ENCODE measurements around the gene DMAC2L. TPM values are rescaled to one million over a fixed set of nuclear protein-coding genes. Genes with fewer than 3 reads are reported as not detected.
"Not testable (repeated sequence)": the region's sequence is repeated elsewhere in the genome, so short reads cannot be mapped to it uniquely, and the experiment has no call there.

The DMAC2L gene
- total RNA-seq, 1 donor from 2014 or later, result 18.8 TPM

- Mint-ChIP-seq H3K27ac (no peak overlapping the region), H3K4me3 (no peak overlapping the region), H3K4me1 (peaks cover 2% of the 10 kb centered on the region)
These were observed 41.0 kb downstream of the DMAC2L start for GRCh38 chr14:50353126-50353525.

GRCh38 chr14:50354527-50354926 is 42.4 kb downstream of the DMAC2L start:
- Mint-ChIP-seq H3K27ac (no peak overlapping the region), H3K36me3 (ENCODE audit: low read depth) (peaks cover 25% of the 10 kb centered on the region), H3K9me3 (no peaks in the 10 kb centered on the region), H3K27me3 (no peaks in the 10 kb centered on the region), H3K4me3 (no peak overlapping the region), H3K4me1 (peaks cover 2% of the 10 kb centered on the region)
- no peak for DNase-seq
- intact Hi-C loops (cut with micrococcal nuclease), result no loop called here

More at GRCh38 chr14:50353126-50353525, 41.0 kb downstream of the DMAC2L start:
- Mint-ChIP-seq H3K36me3 (ENCODE audit: low read depth) (peaks cover 18% of the 10 kb centered on the region), H3K27me3 (peaks cover 2% of the 10 kb centered on the region), H3K9me3 (no peaks in the 10 kb centered on the region)
- no peak for DNase-seq
- intact Hi-C loops (cut with micrococcal nuclease), result no loop called here

GRCh38 chr14:50355692-50356091 is 43.6 kb downstream of the DMAC2L start:
- Mint-ChIP-seq H3K27me3 (no peaks in the 10 kb centered on the region), H3K4me1 (peaks cover 3% of the 10 kb centered on the region), H3K36me3 (ENCODE audit: low read depth) (peaks cover 25% of the 10 kb centered on the region), H3K9me3 (no peaks in the 10 kb centered on the region), H3K4me3 (no peak overlapping the region), H3K27ac (no peak overlapping the region)
- intact Hi-C loops (cut with micrococcal nuclease), result no loop called here
- DNase-seq, result no peak

- H3K27me3 Mint-ChIP-seq; H3K4me1 Mint-ChIP-seq; H3K9me3 Mint-ChIP-seq; H3K27ac Mint-ChIP-seq; DNase-seq; H3K4me3 Mint-ChIP-seq; intact Hi-C loops (cut with micrococcal nuclease): not testable (repeated sequence)
- peaks cover 25% of the 10 kb centered on the region for H3K36me3 Mint-ChIP-seq (ENCODE audit: low read depth)
These were observed 44.2 kb downstream of the DMAC2L start for GRCh38 chr14:50356283-50356682.

GRCh38 chr14:50357124-50357523 is 45.0 kb downstream of the DMAC2L start:
- Mint-ChIP-seq H3K27me3 (no peaks in the 10 kb centered on the region), H3K27ac (no peak overlapping the region), H3K9me3 (no peaks in the 10 kb centered on the region), H3K4me3 (no peak overlapping the region), H3K4me1 (peaks cover 2% of the 10 kb centered on the region), H3K36me3 (ENCODE audit: low read depth) (peaks cover 25% of the 10 kb centered on the region)
- no peak for DNase-seq
- intact Hi-C loops (cut with micrococcal nuclease), result no loop called here

- Mint-ChIP-seq H3K9me3 (no peaks in the 10 kb centered on the region), H3K36me3 (ENCODE audit: low read depth) (peaks cover 27% of the 10 kb centered on the region), H3K27ac (no peak overlapping the region), H3K4me3 (no peak overlapping the region), H3K4me1 (peaks cover 7% of the 10 kb centered on the region), H3K27me3 (no peaks in the 10 kb centered on the region)
- DNase-seq, result no peak
- intact Hi-C loops (cut with micrococcal nuclease), result no loop called here
These were observed 45.8 kb downstream of the DMAC2L start for GRCh38 chr14:50357753-50358395.

GRCh38 chr14:50359631-50360030 is 47.5 kb downstream of the DMAC2L start:
- intact Hi-C loops (cut with micrococcal nuclease), result no loop called here
- Mint-ChIP-seq H3K4me1 (peaks cover 18% of the 10 kb centered on the region), H3K36me3 (ENCODE audit: low read depth) (peaks cover 27% of the 10 kb centered on the region), H3K4me3 (no peak overlapping the region), H3K27me3 (no peaks in the 10 kb centered on the region), H3K9me3 (no peaks in the 10 kb centered on the region), H3K27ac (no peak overlapping the region)
- DNase-seq, result no peak

- intact Hi-C loops (cut with micrococcal nuclease), result no loop called here
These were observed 48.0 kb downstream of the DMAC2L start for GRCh38 chr14:50360093-50360492.

GRCh38 chr14:50360851-50361250 is 48.7 kb downstream of the DMAC2L start:
- no peak for DNase-seq
- Mint-ChIP-seq H3K4me3 (no peak overlapping the region), H3K9me3 (no peaks in the 10 kb centered on the region), H3K4me1 (peaks cover 18% of the 10 kb centered on the region), H3K36me3 (ENCODE audit: low read depth) (peaks cover 23% of the 10 kb centered on the region), H3K27ac (no peak overlapping the region), H3K27me3 (no peaks in the 10 kb centered on the region)
- intact Hi-C loops (cut with micrococcal nuclease), result no loop called here

More at GRCh38 chr14:50360093-50360492, 48.0 kb downstream of the DMAC2L start:
- Mint-ChIP-seq H3K9me3 (no peaks in the 10 kb centered on the region), H3K36me3 (ENCODE audit: low read depth) (peaks cover 27% of the 10 kb centered on the region), H3K4me3 (no peak overlapping the region), H3K27ac (no peak overlapping the region), H3K4me1 (peaks cover 18% of the 10 kb centered on the region), H3K27me3 (no peaks in the 10 kb centered on the region)
- DNase-seq, result no peak

- not testable (repeated sequence) for DNase-seq, H3K9me3 Mint-ChIP-seq, H3K27ac Mint-ChIP-seq, H3K27me3 Mint-ChIP-seq, H3K4me3 Mint-ChIP-seq
- Mint-ChIP-seq H3K36me3 (ENCODE audit: low read depth) (peaks cover 20% of the 10 kb centered on the region), H3K4me1 (peaks cover 20% of the 10 kb centered on the region)
- intact Hi-C loops (cut with micrococcal nuclease), result loop anchor here (2.0 kb wide), 1 partner anchor 49 kb away; the partner anchor contains the start of genes DMAC2L and L2HGDH
These were observed 49.6 kb downstream of the DMAC2L start for GRCh38 chr14:50361473-50362403.

- Mint-ChIP-seq H3K4me1 (peaks cover 22% of the 10 kb centered on the region), H3K4me3 (peak overlapping the region; percentile 86), H3K36me3 (ENCODE audit: low read depth) (peaks cover 10% of the 10 kb centered on the region), H3K9me3 (no peaks in the 10 kb centered on the region), H3K27me3 (no peaks in the 10 kb centered on the region), H3K27ac (peak overlapping the region; percentile 93)
- DNase-seq, result peak; percentile 80
- intact Hi-C loops (cut with micrococcal nuclease), result loop anchor here (1.0 to 2.0 kb wide), 5 partner anchors 19 to 159 kb away; partner anchors contain the start of genes CDKL1, DMAC2L and L2HGDH
These were observed 50.9 kb downstream of the DMAC2L start for GRCh38 chr14:50362764-50363713.

GRCh38 chr14:50363714-50364111 is 51.6 kb downstream of the DMAC2L start:
- Mint-ChIP-seq H3K27ac (peak overlapping the region; percentile 93), H3K4me1 (peaks cover 22% of the 10 kb centered on the region), H3K36me3 (ENCODE audit: low read depth) (peaks cover 6% of the 10 kb centered on the region), H3K27me3 (no peaks in the 10 kb centered on the region), H3K4me3 (peak overlapping the region; percentile 86), H3K9me3 (no peaks in the 10 kb centered on the region)
- DNase-seq, result peak; percentile 89
- intact Hi-C loops (cut with micrococcal nuclease), result loop anchor here (1.0 to 2.0 kb wide), 5 partner anchors 19 to 159 kb away; partner anchors contain the start of genes CDKL1, DMAC2L and L2HGDH

- Mint-ChIP-seq H3K27me3 (no peaks in the 10 kb centered on the region), H3K36me3 (ENCODE audit: low read depth) (peaks cover 2% of the 10 kb centered on the region), H3K9me3 (no peaks in the 10 kb centered on the region), H3K27ac (no peak overlapping the region), H3K4me3 (no peak overlapping the region), H3K4me1 (peaks cover 22% of the 10 kb centered on the region)
- intact Hi-C loops (cut with micrococcal nuclease), result no loop called here
- DNase-seq, result no peak
These were observed 52.7 kb downstream of the DMAC2L start for GRCh38 chr14:50364792-50365191.
